KMS-11 (cell line): ENCODE results near the gene PODNL1.
"Not testable (repeated sequence)": the region's sequence is repeated elsewhere in the genome, so short reads cannot be mapped to it uniquely, and the experiment has no call there.

Experiments used
- H2AFZ ChIP-seq: fragments of 200-600 bp; sonication (generic); 2 replicates; pipeline ENCODE4 v1.6.1; 2016; ENCODE audit warnings: antibody characterized with exemption, mixed run types, low read depth
- H3K27ac ChIP-seq: fragments of 200-600 bp; sonication (generic); 2 replicates; pipeline ENCODE4 v1.6.1; 2016; ENCODE audit warnings: mild to moderate bottlenecking, mixed run types
- H3K27me3 ChIP-seq: fragments of 200-600 bp; sonication (generic); 2 replicates; pipeline ENCODE4 v1.6.1; 2017; ENCODE audit warnings: mild to moderate bottlenecking, low read depth, mixed run types, moderate library complexity; ENCODE audit not compliant: insufficient read depth
- H3K36me3 ChIP-seq: fragments of 200-600 bp; sonication (generic); 2 replicates; pipeline ENCODE4 v1.6.1; 2017; ENCODE audit warnings: mild to moderate bottlenecking, mixed run types; ENCODE audit not compliant: insufficient read depth
- H3K4me1 ChIP-seq: fragments of 200-600 bp; sonication (generic); 2 replicates; pipeline ENCODE4 v1.6.1; 2016; ENCODE audit warnings: mild to moderate bottlenecking, low read depth, mixed run types; ENCODE audit not compliant: poor library complexity, severe bottlenecking
- H3K4me2 ChIP-seq: fragments of 200-600 bp; sonication (generic); 2 replicates; pipeline ENCODE4 v1.7.0; 2016; ENCODE audit warnings: mild to moderate bottlenecking, mixed run types
- H3K4me3 ChIP-seq: fragments of 200-600 bp; sonication (generic); IDR thresholded peaks from 2 replicates; pipeline ENCODE4 v1.6.1; 2017; ENCODE audit warnings: low read depth, low read length, mixed read lengths; ENCODE audit not compliant: insufficient read depth
- H3K79me2 ChIP-seq: fragments of 200-600 bp; sonication (generic); 2 replicates; pipeline ENCODE4 v1.6.1; 2016; ENCODE audit warnings: low read depth, mixed run types; ENCODE audit not compliant: insufficient read depth
- H3K9ac ChIP-seq: fragments of 200-600 bp; sonication (generic); 2 replicates; pipeline ENCODE4 v1.6.1; 2016; ENCODE audit warnings: mild to moderate bottlenecking, mixed run types
- H4K20me1 ChIP-seq: fragments of 200-600 bp; sonication (generic); 2 replicates; pipeline ENCODE4 v1.6.1; 2016; ENCODE audit warnings: mild to moderate bottlenecking, mixed run types; ENCODE audit not compliant: insufficient read depth
- TF ChIP-seq, protein P1 (sequence below): fragments of 200-600 bp; sonication (generic); conservative IDR thresholded peaks from 2 replicates; pipeline ENCODE4 v1.6.1; 2017; ENCODE audit warnings: low read depth, mild to moderate bottlenecking, antibody characterized with exemption, low read length, moderate library complexity, mixed read lengths

The PODNL1 gene

DNA sequence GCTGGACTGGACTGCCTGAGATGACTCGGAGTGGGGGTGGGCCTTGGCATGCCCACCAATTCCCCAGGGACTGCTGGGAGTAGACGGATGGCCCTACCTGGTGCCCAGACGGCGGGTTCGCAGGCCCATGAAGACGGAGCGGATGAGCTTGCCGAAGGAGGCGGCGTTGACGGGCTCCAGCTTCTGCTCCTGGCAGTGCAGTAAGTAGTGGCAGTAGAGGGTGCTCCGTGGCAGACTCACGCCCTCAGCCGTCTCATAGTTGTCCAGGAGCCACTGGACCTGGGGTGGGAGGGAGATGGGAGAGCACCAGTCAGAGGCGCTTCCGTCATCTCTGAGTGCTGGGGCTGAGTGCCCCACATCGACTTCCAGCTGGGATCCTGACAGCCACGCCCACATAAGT lies 31.7 kb upstream of the PODNL1 start:
- no peaks in the 10 kb centered on the region for H3K79me2 ChIP-seq
- H3K4me3 ChIP-seq: no peak overlapping the region
- no peaks in the 10 kb centered on the region for H3K36me3 ChIP-seq
- H3K4me1 ChIP-seq: no peaks in the 10 kb centered on the region
- TF ChIP-seq, protein P1, sequence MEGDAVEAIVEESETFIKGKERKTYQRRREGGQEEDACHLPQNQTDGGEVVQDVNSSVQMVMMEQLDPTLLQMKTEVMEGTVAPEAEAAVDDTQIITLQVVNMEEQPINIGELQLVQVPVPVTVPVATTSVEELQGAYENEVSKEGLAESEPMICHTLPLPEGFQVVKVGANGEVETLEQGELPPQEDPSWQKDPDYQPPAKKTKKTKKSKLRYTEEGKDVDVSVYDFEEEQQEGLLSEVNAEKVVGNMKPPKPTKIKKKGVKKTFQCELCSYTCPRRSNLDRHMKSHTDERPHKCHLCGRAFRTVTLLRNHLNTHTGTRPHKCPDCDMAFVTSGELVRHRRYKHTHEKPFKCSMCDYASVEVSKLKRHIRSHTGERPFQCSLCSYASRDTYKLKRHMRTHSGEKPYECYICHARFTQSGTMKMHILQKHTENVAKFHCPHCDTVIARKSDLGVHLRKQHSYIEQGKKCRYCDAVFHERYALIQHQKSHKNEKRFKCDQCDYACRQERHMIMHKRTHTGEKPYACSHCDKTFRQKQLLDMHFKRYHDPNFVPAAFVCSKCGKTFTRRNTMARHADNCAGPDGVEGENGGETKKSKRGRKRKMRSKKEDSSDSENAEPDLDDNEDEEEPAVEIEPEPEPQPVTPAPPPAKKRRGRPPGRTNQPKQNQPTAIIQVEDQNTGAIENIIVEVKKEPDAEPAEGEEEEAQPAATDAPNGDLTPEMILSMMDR: no peak
- no peak overlapping the region for H2AFZ ChIP-seq
- H3K4me2 ChIP-seq: no peak overlapping the region
- H3K27me3 ChIP-seq: no peaks in the 10 kb centered on the region
- H4K20me1 ChIP-seq: no peaks in the 10 kb centered on the region
- H3K27ac ChIP-seq: no peak overlapping the region
- no peak overlapping the region for H3K9ac ChIP-seq

DNA sequence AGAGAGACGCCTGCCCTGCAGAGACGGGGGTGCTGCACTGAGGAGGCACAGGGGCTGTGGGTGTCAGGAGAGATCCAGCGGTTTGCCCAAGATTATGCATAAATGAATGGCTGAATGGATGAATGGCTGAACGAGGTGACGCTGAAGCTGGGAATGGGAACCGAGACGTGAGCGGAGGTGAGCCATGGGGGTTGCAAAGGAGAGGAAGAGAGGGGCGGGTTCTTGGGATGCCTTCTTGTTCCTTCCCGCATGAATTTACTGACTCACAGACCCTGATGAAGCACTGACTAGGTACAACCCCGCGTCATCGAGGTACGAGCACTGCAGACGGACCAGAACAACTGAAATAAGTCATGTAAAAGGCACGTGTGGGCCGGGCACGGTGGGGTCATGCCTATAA lies 30.8 kb upstream of the PODNL1 start:
- Histone ChIP-seq H3K4me1 (no peaks in the 10 kb centered on the region), H4K20me1 (no peaks in the 10 kb centered on the region), H3K9ac (no peak overlapping the region), H3K27ac (no peak overlapping the region), H3K79me2 (no peaks in the 10 kb centered on the region), H3K4me3 (no peak overlapping the region), H3K4me2 (no peak overlapping the region), H3K36me3 (no peaks in the 10 kb centered on the region), H3K27me3 (no peaks in the 10 kb centered on the region), H2AFZ (no peak overlapping the region)
- TF ChIP-seq, protein P1: no peak

DNA sequence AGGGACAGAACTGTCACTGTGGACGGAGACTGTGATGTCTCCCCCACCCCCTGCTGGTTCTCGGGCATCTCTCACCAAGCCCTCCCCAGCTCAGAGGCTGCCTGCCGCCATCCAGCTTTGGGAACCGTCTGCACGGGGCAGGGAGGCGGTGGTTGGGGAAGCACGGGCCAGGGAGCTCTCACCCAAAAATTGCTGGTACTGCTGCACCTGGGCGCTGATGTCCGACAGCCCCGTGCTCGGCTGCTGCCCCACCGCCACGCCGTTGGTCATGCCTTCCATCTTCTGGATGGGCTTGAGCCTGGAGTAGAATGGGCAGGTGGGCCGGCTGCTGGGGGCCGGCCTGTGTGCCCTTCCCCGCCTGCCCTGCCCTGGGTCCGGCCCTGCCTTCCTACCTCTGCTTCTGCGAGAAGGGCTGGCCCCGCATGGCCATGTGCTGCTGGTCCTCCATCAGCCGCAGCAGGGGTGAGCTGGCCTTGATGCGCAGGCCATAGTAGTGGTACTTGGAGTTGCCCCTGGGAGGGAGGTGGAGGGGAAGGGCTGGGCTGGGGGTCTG lies 30.2 kb upstream of the PODNL1 start:
- H3K36me3 ChIP-seq: no peaks in the 10 kb centered on the region

DNA sequence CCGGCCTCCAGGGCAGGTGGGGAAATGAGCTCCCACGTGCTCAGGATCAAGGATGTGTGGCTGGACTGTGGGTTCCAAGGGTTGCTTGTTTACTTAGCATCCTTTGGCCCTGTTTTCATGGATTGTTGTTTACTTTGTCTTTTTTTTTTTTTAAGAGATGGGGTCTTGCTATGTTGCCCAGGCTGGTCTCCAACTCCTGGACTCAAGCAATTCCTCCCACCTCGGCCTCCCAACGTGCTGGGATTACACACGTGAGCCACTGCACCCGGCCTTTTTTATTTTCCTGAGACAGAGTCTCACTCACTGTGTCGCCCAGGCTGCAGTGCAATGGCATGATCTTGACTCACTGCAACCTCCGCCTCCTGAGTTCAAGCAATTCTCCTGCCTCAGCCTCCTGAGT lies 29.0 kb upstream of the PODNL1 start:
- not testable (repeated sequence) for H3K79me2 ChIP-seq, H3K36me3 ChIP-seq, H3K4me1 ChIP-seq, H3K27ac ChIP-seq, H3K4me2 ChIP-seq, H3K9ac ChIP-seq, H3K4me3 ChIP-seq, H2AFZ ChIP-seq, H3K27me3 ChIP-seq, H4K20me1 ChIP-seq

More for the DNA sequence above, 30.2 kb upstream of the PODNL1 start:
- Histone ChIP-seq H3K4me2 (no peak overlapping the region), H3K27me3 (no peaks in the 10 kb centered on the region), H3K4me1 (no peaks in the 10 kb centered on the region), H3K4me3 (no peak overlapping the region), H3K9ac (no peak overlapping the region), H3K27ac (no peak overlapping the region), H2AFZ (no peak overlapping the region), H3K79me2 (no peaks in the 10 kb centered on the region), H4K20me1 (no peaks in the 10 kb centered on the region)
- TF ChIP-seq, protein P1: no peak

DNA sequence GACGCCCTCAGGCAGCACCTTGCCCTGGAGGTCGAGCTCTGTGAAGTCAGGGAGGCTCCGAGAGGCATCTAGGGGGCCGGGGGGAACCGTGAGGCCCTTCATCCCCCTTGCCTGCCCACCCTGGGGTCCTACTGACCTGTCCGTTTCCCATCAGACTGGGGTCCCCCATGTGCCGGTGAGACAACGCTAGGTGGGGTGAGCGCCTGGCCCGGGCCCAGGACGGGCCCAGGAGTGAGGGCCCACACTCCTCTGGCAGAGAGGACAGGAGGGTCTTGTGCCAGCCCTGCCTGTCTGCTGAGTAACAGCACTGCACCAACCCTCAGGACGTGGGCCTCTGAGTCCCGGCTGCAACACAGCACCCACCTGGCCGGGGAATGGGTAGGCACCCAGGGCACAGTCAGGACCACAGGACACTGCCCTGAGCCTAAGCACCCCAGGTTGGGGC lies 28.5 kb upstream of the PODNL1 start:
- Histone ChIP-seq H3K27me3 (no peaks in the 10 kb centered on the region), H3K4me3 (no peak overlapping the region), H2AFZ (no peak overlapping the region), H3K9ac (no peak overlapping the region), H3K4me1 (no peaks in the 10 kb centered on the region), H3K27ac (no peak overlapping the region), H3K79me2 (no peaks in the 10 kb centered on the region), H4K20me1 (no peaks in the 10 kb centered on the region), H3K36me3 (no peaks in the 10 kb centered on the region), H3K4me2 (no peak overlapping the region)
- TF ChIP-seq, protein P1: no peak
